NCI-H146 treated with DMSO at 0.1 percent for 48 hours (cell line): ENCODE data around the gene PSMB4.
"Not testable (repeated sequence)": the region's sequence is repeated elsewhere in the genome, so short reads cannot be mapped to it uniquely, and the experiment has no call there.

Experiments
- DNase-seq: peaks from one replicate; lab custom pipeline; 2025; ENCODE audit not compliant: unreplicated experiment; lab: John Stamatoyannopoulos, UW

PSMB4 gene

DNA sequence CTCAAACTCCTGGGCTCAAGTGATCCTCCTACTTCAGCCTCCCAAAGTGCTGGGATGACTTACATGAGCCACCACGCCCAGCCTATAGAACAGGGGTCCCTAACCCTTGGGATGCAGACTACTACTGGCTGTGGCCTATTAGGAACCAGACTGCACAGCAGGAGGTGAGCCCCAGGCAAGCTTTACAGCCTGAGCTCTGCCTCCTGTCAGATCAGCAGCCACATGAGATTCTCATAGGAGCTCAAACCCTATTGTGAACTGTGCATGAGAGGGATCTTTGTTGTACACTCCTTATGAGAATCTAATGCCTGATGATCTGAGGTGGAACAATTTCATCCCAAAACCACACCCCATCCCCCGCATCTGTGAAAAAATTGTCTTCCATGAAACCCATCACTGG lies 13.4 kb upstream of the PSMB4 start:
- no peak for DNase-seq

DNA sequence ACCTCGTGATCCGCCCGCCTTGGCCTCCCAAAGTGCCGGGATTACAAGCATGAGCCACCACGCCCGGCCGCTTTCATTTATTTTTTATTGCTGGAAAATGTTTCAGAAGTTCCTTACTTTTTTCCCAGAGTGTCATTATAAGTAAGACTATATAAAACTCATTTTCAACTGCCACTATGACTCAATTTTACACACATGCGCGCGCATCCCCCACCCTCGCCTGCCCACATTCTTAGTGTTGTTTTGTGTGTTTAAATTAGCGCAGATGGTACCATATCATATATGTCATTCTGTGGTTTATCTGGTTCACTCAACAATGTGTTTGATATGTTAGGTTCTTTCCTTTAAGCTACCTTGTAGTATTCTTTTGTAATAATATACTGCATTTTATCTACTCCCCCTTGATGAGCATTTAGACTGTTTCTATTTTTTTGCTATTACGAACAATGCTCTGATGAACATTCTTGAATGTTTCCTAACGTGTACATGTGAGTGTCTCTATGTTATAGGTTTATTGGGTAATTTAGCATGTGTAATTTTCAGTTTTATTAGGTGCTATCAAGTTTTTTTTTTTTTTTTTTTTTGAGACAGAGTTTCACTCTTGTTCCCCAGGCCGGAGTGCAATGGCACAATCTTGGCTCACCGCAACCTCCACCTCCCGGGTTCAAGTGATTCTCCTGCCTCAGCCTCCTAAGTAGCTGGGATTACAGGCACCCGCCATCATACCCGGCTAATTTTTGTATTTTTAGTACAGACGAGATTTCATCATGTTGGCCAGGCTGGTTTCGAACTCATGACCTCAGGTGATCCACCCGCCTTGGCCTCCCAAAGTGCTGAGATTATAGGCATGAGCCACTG lies 8.9 kb upstream of the PSMB4 start:
- not testable (repeated sequence) for DNase-seq

- DNase-seq, result no peak
These were observed 8.3 kb upstream of the PSMB4 start for GRCh38 chr1:151391079-151391563.

GRCh38 chr1:151393583-151393982 lies 5.8 kb upstream of the PSMB4 start:
- DNase-seq, result no peak

GRCh38 chr1:151396265-151396664 lies 3.1 kb upstream of the PSMB4 start:
- DNase-seq, result not testable (repeated sequence)

- DNase-seq, result no peak
These were observed 1.9 kb downstream of the PSMB4 start for GRCh38 chr1:151401125-151401788.

DNA sequence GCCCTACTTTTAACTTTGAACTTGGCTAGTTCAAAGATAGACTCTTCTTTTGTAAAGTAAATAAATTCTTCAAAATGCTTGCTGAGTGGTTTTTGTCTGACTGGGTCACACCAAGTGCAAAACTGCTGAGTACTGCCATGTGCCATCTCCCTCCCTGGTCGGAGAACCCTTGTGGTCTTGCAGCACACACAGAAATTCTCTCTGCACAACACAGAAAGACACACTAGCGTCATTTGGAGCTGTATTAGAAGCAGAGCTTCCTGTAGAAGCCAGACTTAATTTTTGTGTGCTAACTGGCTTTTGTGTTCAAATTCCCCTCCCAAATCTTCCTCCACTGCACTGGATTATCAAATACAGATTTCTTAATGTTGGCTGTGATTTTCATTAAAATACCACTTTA lies 2.5 kb downstream of the PSMB4 start:
- DNase-seq, result no peak

DNA sequence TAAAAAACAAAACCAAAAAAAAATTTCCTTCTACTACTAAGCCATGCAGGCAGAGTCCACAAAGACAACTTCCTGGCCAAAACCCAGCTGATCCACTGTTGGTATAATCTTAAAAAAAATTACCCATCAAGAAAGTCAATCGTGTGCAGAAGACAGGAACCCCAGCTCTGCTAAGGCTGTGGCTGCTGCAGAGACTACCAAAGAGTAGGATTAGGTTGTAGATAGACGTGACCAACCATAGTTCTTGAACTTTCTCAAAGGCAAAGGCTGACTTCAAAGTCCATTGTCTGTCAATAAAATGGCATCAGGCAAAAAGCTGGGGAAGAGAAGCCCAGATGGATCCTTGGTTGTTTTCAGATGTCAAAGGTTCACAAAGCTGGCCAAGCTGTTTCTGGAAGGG lies 3.4 kb downstream of the PSMB4 start:
- DNase-seq, result no peak

DNA sequence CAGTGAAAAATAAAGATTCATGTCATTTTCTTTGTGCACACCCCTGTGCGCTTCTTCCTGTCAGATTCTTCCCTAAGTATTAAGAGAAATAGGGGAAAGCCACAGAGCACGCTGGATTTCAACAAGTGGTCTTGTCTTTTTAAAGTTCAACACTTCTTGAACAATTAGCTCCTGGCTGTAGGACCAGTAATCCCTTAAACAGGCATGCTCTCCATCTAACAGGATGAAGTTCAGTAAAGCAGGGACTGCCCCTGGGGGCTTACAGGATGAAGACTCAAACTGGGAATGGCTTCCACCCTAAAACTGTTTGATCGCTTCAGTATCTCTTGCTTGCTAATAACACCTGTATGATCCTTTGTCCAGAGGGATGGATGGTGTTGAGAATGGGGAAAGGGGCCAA lies 4.2 kb downstream of the PSMB4 start:
- DNase-seq, result no peak

DNA sequence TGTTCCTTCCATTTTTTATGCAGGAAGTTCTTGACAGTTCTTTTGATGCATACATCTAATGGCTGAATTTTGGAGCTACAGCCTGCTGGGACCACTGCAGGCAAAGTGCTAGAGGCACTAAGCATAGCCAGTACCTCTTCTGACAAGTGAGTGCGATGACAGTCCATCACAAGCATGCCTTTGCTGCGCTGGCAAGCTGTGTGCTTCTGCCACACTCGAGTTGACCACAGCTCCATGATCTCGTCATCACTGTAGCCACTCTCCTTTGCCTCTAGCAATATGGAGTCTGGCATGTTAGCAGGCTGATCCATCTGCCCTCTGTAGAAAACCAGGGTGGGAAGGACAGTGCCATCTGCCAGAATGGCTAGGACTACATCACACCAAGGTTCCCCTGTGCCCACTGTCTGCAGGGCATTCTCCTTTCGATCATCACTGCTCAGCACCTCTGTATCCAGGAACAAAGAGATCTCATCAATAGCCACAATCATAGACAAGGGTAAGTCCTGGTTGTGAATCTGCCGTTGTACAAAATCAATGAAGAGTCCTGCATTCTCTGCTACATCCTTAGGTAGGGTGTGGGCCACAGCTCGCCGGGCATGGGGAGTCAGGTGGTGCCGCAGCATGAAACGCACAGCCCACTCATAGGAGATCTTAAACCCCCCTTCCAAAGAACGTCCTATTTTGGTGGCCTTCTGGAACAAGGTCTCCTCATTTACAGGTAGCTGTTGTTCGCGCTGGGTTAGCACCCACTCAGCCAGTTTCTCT lies 6.0 kb downstream of the PSMB4 start:
- no peak for DNase-seq

- no peak for DNase-seq
These were observed 6.8 kb downstream of the PSMB4 start for GRCh38 chr1:151406176-151406575.

GRCh38 chr1:151407304-151407703 lies 7.9 kb downstream of the PSMB4 start:
- DNase-seq, result no peak

- DNase-seq, result no peak
These were observed 9.5 kb downstream of the PSMB4 start for GRCh38 chr1:151408891-151409290.

- no peak for DNase-seq
These were observed 12.5 kb downstream of the PSMB4 start for GRCh38 chr1:151411884-151412283.

- no peak for DNase-seq
These were observed 16.9 kb downstream of the PSMB4 start for GRCh38 chr1:151416231-151416630.

- no peak for DNase-seq
These were observed 18.7 kb downstream of the PSMB4 start for GRCh38 chr1:151418081-151418480.

GRCh38 chr1:151419819-151420218 lies 20.4 kb downstream of the PSMB4 start:
- DNase-seq, result no peak

DNA sequence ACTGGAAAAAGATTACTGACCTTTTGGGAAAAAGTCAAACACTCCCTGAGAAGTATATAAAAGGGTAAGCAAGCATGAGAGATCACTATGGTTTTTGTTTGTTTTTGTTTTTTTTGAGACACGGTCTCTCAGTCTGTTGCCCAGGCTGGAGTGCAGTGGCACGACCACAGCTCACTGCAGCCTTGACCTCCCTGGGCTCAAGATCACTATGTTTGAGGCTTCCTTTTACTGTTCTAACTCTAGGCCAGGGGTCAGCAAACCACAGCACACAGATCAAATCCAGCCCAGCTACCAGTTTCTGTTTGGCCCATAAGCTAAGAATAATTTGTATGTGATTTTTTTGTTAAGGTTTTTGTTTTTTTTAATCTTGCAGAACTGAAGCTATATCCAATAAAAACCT lies 25.7 kb downstream of the PSMB4 start:
- no peak for DNase-seq

GRCh38 chr1:151428068-151428467 lies 28.7 kb downstream of the PSMB4 start:
- no peak for DNase-seq

DNA sequence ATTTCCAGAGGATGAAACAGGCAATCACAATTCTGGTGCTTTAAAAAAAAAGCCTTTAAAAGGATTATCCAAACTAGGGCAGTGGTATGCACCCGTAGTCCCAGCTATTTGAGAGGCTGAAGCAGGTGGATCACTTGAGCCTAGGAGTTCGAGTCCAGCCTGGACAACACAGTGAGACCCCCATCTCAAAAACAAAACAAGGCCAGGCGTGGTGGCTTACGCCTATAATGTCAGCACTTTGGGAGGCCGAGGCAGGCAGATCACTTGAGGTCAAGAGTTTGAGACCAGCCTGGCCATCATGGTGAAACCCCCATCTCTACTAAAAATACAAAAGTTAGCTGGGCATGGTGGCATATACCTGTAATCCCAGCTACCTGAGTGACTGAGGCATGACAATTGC lies 34.5 kb downstream of the PSMB4 start:
- not testable (repeated sequence) for DNase-seq

- no peak for DNase-seq
These were observed 35.8 kb downstream of the PSMB4 start for GRCh38 chr1:151435174-151435573.

GRCh38 chr1:151436985-151437384 lies 37.6 kb downstream of the PSMB4 start:
- no peak for DNase-seq
